HG03108 (cell line): ENCODE measurements around the gene NAP1L4.

ENCODE experiments used
- ATAC-seq: cut with Tn5 transposase; IDR thresholded peaks from one replicate; pipeline ENCODE4 v1.9.1; 2021; ENCODE audit warnings: moderate library complexity; ENCODE audit not compliant: unreplicated experiment

The NAP1L4 gene

DNA sequence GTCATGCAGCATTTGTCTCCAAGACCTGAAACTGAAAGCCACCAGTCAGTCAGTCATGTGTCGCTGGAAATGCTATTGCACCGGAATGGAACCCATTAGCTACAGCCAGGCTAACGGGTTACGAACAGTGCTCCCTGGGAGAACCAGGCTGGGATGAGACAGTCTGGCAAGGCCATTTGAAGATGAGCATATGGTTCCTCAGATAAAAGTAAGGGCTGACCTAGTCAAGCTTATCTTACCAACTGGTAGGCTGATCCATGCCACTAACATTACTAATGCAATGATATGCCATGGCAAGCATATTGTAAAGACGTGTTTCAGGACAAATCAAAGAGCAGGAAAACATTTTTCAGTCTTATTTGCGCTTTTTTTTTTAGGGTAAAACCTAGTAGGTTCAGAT is 28.4 kb downstream of the NAP1L4 start:
- no peak for ATAC-seq

DNA sequence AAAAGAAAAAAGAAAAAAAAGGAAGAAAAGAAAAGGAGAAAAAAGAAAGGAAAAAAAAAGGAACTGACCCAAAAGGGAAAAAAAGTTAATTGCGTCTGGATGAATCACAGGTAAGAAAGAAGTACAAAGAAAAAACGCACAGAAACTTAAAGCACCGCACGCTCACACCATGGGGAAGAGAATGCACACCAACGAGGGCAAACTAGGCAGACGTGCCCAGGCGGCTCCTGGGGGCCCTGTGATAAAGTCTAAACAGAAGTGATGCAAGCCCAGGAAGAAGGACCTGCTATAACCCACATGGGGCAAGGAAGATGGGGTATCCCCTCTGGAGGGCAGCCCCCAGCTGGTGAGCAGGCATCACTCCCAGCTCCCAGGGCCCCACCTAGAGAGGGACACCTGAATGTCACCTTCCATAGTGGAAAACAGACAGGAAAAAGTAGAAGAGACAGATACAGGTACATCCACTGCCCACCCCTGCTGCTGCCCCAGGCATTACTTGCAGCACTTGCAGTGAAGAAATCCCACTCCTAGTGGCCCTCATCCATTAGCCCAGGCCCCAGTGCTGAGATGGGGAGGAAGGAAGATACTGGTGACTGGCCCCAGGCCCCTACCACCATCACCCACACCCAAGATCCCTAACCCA is 28.9 kb downstream of the NAP1L4 start:
- ATAC-seq = no peak

DNA sequence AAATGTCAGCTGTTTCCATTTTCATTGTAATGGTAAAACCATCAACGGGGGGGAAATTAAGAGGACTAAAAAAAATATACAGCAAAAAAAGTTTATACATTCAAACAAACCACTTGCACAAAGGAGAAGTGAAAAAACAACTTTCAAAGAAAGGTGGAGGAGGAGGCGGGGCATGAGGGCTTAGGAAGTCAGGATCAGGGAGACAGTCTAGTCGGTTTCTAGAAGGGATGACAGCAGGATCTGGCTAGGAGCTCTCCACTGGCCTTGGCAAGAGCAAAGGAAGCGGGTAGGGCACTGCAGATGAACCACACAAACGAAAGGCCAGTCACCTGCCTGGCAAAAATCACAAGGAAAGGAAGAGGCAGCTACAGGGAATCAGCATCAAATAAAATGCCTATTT is 31.0 kb downstream of the NAP1L4 start:
- no peak for ATAC-seq

DNA sequence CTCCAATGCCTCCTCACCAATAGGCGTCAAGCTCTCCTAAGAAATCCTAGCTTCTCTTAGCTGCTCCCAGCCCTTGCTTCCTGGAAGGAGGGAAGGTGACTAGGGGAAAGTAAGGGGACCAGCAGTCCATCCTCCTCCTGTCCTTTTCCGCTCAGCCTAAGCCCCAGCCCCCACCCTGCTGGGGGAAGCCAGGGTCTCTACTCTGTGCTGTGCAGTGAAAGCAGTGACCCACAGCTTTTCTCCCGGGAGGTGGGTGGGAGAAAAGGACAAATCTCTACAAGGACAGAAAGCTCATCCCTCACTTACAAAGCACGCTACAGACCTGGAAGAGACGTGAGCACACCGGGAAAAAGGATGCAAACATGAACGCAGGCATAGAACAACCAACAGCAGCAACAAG is 32.0 kb downstream of the NAP1L4 start:
- no peak for ATAC-seq

DNA sequence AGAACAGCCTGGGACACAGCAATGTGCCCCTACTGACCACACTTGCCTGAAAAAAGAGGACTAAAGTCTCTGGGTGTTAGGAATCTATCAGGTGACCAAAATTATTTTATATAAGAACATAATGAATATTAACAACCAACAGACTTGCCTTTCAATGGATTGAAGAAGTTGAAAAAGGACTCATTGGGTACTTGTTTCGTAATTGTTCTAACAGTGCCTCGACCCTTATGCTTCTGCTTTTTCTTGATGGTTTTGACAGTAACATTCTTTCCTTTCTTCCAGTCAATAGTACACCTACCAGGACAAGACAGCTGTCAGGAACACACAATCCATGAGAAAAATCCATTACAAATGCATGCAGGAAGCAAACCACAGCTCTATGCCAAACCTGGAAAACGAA is 33.9 kb downstream of the NAP1L4 start:
- ATAC-seq = no peak

DNA sequence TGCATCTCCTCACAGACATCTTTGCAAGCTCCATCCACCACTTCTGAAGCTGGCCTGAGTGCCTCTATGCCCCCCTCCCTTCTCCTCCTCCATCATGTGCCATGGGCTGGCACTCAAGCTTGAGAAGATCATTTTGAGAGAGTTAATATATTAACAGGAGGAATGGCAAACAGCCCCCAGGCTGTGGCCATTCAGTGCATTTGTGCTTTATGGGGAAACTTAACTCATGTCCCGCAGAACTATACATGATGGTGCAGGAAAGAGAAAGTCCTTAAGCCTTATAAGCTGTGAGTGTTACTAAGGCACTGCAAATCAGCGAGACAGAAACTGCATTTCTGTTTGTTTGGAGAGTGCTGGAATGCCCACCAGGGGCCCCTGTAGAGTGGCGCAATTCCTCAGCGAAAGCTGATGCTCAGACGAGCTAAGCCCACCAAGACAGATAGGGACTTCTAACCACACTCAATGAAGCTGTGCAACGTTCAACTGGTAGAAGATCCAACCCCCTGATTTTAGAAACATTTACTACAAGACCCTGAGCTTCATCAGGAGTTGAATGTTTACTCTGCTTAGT is 36.1 kb downstream of the NAP1L4 start:
- no peak for ATAC-seq

DNA sequence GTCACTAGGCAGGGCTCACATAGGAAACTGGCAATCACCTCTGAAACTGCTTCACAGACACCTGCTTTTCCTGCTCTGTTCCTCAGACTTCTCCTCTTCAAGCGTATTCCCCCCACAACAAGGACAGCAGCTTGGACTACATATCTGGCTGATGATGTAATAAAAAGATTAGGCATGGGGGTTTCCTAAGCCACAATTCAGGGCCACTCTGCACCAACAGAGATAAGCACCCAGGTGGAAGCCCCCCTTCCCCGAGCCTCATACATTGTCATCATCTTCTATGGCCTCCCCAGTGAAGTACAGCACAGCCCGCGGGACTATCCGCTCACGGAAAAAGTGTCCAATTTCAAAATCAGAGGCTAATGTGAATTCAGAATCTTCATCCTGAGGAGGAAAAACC is 37.9 kb downstream of the NAP1L4 start:
- no peak for ATAC-seq

DNA sequence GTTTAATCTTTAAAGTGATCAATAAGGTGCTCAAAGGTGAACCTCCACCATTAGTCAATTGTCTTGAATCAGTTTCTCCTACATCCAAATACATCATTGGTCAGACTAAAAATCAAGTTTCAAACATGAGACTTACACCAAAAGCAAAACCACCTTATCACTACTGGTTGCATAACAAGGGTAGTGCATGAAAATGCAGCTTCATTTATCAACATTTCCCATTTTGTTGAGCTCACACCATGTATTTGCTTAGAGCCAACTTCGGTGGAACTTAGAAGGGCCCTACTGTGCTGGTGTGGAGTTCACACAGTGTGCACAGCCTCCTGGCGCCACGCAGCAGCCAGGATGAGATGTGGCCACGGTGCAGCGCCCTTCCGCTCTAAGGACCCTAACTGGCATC is 39.8 kb downstream of the NAP1L4 start:
- ATAC-seq = no peak

DNA sequence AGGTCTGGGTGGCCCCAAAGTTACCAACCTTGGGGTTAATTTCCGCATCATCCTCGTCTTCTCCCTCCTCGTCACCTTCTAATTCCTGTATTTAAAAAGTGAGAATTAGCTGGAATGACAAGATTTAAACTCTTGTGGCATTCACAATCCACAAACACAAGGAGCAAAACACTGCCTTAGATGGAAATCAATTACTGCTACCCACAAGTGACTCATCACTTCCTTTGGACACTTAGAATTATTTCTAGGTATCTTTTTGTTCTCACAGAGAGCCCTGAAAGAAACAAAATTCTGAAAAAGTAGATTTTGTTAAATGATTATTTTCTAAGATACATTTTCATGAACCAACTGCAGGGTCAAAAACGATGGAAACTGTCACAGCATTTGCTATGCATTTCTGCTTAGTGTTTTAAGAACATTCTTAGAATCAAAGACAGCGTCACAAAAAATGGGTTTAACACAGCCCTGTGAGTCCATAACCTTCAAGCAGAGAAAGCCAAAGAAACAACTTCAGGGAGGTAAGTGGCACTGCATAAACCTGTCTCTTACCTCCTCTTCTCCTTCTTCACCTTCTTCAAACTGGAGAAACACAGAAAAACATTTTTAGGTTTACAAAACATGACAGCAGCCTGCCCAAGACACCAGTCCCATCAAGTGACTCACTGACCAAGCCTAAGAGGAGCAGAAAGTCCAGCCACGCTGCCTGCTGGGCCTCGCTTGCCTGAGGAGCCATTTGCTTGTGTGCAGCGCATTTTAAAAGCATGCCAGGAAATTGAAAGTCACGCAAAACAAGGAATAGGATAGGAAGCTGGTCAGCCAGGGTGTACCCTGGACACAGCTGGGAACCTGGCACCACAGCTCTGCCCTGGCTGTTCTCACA is 40.7 kb downstream of the NAP1L4 start:
- ATAC-seq = no peak

DNA sequence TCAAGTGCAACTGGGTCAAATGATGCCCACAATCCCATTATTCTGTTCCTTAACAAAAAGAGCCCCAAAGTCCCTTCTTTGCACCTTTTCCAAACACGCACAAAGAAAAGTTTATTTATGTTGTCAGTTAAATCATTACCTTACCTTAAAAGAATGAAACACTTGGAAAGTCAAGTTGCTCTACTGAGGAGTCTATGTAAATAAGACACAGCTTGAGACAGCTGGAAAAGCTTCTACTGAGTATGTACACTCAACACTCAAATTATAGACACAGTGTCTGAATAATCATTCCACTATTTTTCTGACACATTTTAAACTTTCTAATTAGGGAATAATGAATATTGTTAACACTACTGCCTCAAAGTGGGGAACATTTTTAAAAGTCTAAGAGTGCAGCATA is 41.3 kb downstream of the NAP1L4 start:
- ATAC-seq = no peak

DNA sequence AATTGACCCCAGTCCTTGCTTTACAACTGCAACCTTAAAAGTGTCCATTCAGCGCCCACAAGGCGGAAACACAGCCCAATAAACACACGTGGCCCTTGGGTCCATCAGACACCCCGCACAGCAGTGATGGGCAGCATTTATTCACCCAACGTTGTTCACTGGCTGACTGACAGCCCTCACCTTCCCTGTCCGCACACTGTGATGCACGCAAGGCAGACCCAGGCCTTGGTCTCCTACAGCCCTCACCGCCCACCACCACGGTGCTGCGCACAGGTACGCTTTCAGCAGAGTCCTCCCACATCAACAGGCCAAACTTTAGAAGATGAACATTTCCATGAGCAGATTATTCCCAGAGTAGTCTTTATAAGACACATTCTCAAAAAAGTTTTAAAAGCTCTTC is 42.2 kb downstream of the NAP1L4 start:
- ATAC-seq = no peak

DNA sequence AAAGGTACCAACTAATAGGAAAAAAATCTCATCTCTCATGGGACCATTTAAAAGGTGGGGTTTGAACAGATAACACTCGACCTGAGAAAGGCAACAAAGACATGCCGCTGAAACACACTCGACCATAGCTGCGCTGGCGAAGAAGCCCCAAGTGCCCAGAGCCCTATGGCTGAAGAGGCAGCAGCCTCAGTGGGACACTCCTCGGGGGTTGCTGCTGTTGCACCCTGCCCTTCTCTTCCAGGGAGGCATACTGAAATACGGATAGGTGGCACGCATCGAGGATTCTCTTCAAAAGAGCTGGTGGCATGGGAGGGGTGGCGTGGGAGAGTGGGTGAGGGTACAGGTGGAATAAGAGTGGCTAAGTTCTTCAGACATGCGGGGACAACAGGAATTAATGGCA is 44.4 kb downstream of the NAP1L4 start:
- ATAC-seq = no peak

DNA sequence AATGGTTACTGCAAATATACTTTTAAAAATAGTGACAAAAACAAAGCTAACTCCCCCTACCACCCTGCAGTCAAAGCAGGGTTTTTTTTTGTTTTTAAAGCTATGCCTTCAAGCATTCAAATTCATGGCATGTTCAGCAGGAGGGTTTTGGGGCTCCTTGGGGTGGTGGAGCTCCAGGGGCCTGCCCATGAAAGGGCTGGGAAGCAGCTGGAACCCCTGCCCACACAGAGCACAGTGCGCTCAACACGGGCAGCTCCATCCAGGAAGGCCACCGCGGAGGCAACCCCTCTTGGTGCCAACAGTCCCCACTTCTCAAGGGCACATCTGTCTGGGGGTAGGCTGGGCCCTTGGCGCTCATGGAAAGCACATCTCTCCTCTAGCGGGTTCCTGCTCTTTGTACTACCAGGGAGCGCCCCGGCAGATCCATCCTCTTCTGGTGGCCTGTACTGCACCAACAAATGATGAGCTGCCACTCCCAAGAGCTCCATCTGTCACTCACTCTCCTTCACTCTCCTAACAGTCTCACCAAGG is 46.3 kb downstream of the NAP1L4 start:
- no peak for ATAC-seq

DNA sequence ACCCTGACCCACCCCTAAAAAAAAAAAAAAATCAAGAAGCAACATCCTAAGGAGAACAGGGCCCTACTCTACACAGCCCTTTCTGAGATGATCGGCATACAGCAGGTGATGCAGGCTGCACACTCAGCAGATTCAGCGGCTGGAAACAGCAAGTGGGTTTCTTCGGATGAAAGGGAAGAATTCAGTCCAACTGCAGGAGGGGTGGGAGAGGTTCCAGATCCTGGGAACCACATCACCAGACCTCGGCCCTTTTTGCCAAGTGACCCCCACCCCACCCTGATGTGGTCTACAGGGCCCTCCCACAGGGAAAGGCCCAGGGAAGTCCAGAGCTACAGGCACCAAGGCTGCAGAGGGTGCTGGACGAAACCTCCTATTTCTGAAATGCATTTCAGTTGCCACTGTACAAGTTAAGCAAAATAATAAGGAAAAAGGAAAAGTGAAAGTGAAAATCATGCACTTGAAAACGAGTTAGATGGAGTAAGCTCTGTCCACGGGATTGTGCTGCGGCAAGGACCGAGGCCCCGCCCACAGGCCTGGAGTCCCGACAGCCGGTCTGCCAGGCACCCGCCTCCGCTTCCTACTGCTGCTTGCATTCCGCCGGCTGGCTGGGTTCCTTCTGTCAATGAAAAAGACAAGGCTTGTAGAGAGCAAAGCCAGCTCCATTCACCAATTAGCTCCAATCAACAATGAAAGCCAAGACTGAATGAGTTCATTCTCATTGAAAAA is 46.9 kb downstream of the NAP1L4 start:
- no peak for ATAC-seq

DNA sequence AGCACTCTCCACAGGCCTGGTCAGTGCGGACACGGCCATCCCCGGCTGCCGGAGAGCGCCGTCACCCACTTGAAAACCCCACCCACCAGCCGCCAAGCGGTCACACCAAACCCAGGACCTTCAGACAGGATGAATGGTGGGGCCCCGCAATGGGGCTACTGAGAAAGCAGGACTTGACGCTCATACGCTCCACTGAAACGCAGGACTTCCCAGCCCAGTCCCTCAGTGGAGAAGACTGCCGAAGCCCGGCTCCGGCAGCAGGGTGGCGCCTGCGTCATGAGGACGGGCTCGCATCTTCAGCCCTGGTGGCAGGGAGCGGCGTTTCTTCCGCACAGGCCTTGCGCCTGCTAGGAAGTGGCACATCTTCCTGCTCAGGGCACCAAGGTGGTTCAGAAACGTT is 47.6 kb downstream of the NAP1L4 start:
- ATAC-seq = no peak

DNA sequence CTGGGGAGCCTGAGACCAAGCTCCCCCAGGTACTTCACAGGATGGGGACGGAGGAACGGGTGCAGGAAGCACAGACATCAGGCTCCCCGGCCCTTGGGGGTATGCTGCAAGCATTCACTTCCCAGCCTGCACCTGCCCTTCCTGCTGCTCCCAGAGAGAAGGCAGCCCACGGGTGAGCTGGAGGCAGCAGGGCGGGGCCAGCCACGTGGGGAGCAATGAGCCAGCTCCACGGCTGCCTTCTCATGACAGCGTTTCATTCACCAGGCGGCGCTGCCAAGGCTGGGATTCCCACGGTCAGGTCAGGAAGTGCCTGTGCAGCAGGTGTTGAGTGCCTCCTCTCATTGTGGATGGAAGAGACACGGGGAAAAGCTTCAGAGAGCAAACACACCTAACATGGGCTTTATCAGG is 48.4 kb downstream of the NAP1L4 start:
- ATAC-seq = no peak

DNA sequence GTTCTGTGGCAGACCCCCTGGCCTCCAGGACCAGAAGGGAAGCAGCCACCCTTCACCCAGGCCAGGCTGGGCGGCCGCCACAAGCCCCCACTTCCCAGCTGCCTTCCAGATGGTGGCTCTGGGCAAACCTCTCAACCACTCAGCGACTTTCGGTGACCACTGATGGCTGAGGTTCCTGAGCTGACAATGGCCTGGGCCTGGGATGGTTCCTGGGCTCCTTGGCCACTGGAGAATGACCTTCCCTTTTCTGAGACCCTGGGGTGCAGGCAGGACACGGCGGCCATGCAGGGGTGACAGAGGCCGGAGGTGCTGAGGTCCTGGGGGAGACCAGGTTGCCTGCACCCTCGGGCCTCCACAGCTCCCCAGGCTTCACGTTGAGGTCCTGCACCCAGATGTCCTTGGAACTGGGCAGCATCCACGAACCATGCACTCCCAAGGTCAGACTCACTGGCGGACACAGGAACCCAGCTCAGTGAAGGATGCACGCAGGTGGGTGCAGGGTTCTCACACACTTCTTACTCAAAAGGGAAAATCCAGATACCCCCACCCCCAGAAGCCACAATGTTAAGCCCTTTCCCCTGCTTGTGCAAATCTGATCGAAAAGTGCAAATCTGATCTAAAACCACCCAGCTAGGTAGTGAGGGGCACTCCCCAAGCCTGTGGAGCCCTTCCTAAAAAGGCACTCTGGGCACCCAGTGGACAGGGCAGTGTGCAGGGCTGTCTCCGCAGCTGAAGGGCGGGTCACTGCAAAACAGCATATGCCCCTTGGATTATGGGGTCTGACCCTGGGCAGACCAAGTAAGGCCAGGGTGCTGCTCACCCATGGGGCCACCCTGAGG is 49.0 kb downstream of the NAP1L4 start:
- no peak for ATAC-seq

DNA sequence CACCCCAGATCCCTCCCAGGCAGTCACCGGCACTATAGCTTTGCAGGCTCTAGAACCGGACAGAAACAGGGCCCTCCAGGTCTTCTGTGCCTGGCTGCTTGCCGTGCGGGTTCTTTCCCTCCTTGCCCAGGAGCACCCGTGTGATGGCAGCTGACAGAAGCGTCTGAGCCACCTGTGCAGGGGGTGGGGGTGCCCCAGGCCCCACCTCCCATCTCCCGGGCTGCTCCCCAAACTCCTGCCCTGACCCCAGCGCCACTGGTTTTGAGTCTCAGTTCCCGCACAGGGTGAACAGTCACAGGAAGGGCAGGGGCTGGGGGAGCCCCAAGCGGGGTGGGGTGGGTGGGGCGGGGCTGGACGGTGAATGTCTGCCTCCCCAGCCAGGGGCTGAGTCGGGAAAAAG is 49.7 kb downstream of the NAP1L4 start:
- no peak for ATAC-seq

DNA sequence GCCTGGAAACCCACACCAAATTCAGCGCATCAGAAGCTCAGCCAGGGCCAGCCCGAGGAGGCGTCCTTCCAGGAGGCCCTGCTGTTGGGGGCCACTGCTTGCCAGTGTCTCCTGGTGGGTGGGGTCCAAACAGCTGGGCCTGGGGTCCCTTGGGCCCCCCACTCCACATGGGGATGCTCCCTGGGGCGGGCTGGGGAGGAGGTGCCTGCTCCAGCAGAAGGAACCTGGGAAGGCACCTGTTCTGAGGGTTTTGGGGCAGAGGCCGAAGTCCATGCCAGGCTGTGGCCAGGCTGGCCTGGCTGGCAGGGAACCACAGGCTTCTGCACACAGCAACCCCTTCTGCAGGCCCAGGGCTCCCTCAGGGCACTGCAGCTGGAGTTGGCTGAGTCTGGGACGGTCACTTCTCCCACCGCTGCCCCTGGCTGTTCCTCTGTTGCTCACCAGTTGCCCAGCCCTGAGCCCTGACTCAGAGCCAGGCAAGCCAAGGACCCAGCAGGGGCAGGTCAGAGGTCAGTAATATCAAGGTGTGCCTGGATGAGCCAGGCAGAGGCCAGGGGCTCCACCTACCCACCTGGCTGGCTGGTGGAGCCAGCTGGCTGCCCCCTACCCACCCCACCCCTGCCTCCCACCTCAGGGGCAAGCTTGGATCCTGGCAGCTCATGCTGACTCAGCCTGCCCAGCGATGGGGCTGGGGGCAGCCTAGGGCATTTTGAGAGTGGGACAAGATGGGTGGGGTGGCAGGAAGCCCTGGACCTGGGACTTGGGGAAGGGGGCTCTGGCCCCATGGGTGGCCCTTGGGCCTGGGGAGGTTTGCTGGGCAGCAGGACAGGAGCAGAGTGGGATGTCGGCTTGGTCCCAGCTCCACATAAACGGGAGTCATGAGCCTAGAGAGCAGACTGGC is 51.0 kb downstream of the NAP1L4 start:
- ATAC-seq = no peak
